Esophagus muscularis mucosa (tissue), 4 donors: ENCODE results near the gene NEO1. TPM values are rescaled to one million over a fixed set of nuclear protein-coding genes. Genes with fewer than 3 reads are reported as not detected.

Source experiments
- DNase-seq: peaks from one replicate; pipeline ENCODE4 v3.0.0-alpha.2; 2017; ENCODE audit errors: extremely low spot score
- H3K27ac ChIP-seq, 4 donors: fragments of 200-600 bp; sonication (generic); replicated peaks in 1 of 4; 1 replicate in 3 of 4; 2 replicates in 1 of 4; pipeline ENCODE4 v1.5.1; 2016 to 2019; ENCODE audit warnings: mild to moderate bottlenecking in 1 of 4
- H3K27me3 ChIP-seq, 4 donors: fragments of 200-600 bp; sonication (generic); one replicate each; pipeline versions ENCODE4 v1.5.1 to v1.6.0; 2016 to 2019
- H3K36me3 ChIP-seq, 4 donors: fragments of 200-600 bp; sonication (generic); one replicate each; pipeline ENCODE4 v1.5.1; 2016 to 2019
- H3K4me1 ChIP-seq, 4 donors: fragments of 200-600 bp; sonication (generic); one replicate each; pipeline ENCODE4 v1.5.1; 2016 to 2019
- H3K4me3 ChIP-seq, 4 donors: fragments of 200-600 bp; sonication (generic); 1 replicate in 2 of 4; 2 replicates in 2 of 4; pipeline ENCODE4 v1.5.1; 2016 to 2019; ENCODE audit warnings: mild to moderate bottlenecking in 4 of 4, moderate library complexity in 1 of 4
- H3K9me3 ChIP-seq, 4 donors: fragments of 200-600 bp; sonication (generic); 1 replicate in 3 of 4; 2 replicates in 1 of 4; pipeline ENCODE4 v1.5.1; 2016 to 2019
- EP300 ChIP-seq: sonication (generic); formaldehyde crosslinking; IDR thresholded peaks from one replicate; pipeline ENCODE4 v1.6.1; 2017; ENCODE audit warnings: antibody characterized with exemption
- POLR2A ChIP-seq: fragments of 450-650 bp; IDR thresholded peaks from one replicate; pipeline ENCODE4 v1.6.1; 2017; ENCODE audit warnings: antibody characterized with exemption, moderate library complexity, mild to moderate bottlenecking, low read depth
- POLR2AphosphoS5 ChIP-seq, 2 donors: sonication (generic); formaldehyde crosslinking; IDR thresholded peaks; one replicate each; pipeline ENCODE4 v1.6.1; 2017; ENCODE audit warnings: antibody characterized with exemption in 2 of 2
- WGBS: methylation state at CpG from one replicate; pipeline ENCODE4 v1.1.5; 2018; 5-methylcytosine and 5-hydroxymethylcytosine counted together
- intact Hi-C: fragments of 100-400 bp; cut with DNase I; formaldehyde crosslinking; loops from one replicate; pipeline ENCODE4 v1.15.1; 2023
- total RNA-seq, 4 donors: library from RNA; depleted of rRNA; stranded (reverse); fragments of >200 nt; gene quantifications; one replicate each; pipeline versions ENCODE4 v1.1.0 to v1.2.1, GENCODE V29; 2016
- TF ChIP-seq, protein P1 (sequence below), 3 experiments: fragments of 200-600 bp in 2 of 3; fragments of 450-650 bp in 1 of 3; sonication (generic) in 2 of 3; IDR thresholded peaks; one replicate each; pipeline ENCODE4 v1.5.1; 2017 to 2019; ENCODE audit warnings: antibody characterized with exemption in 3 of 3, mild to moderate bottlenecking in 2 of 3, moderate library complexity in 1 of 3

Gene NEO1
- total RNA-seq, 4 donors from 2014 or later, result 38.2 to 61.2 (median 53.5) TPM

DNA sequence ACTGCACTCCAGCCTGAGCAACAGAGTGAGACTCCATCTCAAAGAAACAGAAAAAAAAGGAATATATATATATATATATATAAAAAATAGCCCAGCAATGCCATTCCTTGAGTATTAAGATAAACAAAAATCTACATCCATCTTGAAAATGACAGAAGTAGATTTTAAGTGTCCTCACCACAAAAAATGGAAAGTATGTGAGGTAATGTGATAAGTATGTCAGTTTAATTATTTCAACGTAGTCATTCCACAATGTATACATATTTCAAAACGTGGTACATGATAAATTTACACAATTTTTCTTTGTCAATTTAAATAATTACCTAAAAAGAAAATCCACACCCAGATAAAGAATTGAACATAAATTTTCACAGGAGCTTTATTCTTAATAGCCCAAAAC is 261.6 kb downstream of the NEO1 start:
- Histone ChIP-seq H3K4me3 (no peak overlapping the region), H3K9me3 (no peaks in the 10 kb centered on the region), H3K27me3 (peaks cover 0 to 4% (median 3%) of the 10 kb centered on the region in 4 donors), H3K27ac (no peak overlapping the region), H3K36me3 (peaks cover 0 to 3% (median 0%) of the 10 kb centered on the region in 4 donors), H3K4me1 (no peaks in the 10 kb centered on the region)
- WGBS, result 58% methylated on average over 2 of the region's 2 CpGs
- intact Hi-C loops, result no loop called here
- TF ChIP-seq, protein P1, sequence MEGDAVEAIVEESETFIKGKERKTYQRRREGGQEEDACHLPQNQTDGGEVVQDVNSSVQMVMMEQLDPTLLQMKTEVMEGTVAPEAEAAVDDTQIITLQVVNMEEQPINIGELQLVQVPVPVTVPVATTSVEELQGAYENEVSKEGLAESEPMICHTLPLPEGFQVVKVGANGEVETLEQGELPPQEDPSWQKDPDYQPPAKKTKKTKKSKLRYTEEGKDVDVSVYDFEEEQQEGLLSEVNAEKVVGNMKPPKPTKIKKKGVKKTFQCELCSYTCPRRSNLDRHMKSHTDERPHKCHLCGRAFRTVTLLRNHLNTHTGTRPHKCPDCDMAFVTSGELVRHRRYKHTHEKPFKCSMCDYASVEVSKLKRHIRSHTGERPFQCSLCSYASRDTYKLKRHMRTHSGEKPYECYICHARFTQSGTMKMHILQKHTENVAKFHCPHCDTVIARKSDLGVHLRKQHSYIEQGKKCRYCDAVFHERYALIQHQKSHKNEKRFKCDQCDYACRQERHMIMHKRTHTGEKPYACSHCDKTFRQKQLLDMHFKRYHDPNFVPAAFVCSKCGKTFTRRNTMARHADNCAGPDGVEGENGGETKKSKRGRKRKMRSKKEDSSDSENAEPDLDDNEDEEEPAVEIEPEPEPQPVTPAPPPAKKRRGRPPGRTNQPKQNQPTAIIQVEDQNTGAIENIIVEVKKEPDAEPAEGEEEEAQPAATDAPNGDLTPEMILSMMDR (IDR thresholded peaks at IDR 0.05), result no peak
- TF ChIP-seq POLR2AphosphoS5 (IDR thresholded peaks at IDR 0.05), result no peak
- TF ChIP-seq POLR2A, result no peak
- TF ChIP-seq EP300, result no peak
- no peak for DNase-seq

DNA sequence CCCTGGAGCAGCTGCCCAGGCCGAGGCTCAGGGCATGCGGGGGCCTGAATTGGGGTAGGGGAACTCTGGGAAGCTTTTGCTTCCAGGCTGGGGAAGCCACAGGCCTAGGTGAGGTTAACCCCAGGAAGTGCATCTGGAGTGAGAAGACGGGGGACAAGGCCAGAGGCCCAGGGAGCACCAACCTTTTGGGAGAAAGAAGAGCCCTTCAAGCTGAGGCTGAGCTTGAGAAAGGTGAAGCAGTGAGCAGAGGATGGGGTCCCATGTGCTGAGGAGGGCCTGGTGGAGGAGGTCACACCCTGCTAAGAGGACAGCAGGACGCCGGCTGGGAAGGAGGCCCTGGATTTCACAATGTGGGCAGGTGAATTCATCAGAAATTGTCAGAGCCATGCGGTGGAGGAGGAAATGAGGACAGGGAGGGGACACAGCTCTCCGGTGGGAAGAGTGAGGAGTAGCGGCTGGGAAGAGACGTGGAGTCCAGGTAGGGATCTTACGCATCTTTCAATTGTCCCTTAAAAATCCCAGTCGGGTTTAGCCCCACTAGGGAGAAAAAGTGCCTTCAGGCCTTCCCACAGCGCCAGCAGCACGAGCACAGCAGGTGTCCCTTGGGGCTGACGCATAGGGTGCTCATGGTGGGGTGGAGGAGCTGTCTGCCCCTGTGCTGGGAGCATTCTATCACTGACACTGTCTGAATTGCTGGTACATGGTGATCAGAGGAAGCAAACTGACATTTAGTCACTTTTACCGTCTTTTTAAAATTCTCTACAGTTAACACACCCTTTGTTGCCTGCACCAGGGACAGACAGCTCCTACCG is 265.6 kb downstream of the NEO1 start:
- Histone ChIP-seq H3K36me3 (no peaks in the 10 kb centered on the region), H3K27me3 (peaks cover 0 to 43% (median 10%) of the 10 kb centered on the region in 4 donors), H3K27ac (no peak overlapping the region), H3K4me3 (no peak overlapping the region), H3K9me3 (no peaks in the 10 kb centered on the region), H3K4me1 (no peaks in the 10 kb centered on the region)
- WGBS, result 79% methylated on average over 16 of the region's 16 CpGs
- intact Hi-C loops, result no loop called here
- no peak for DNase-seq
- TF ChIP-seq POLR2A, result no peak
- TF ChIP-seq EP300, result no peak
- TF ChIP-seq, protein P1 (IDR thresholded peaks at IDR 0.05), result no peak
- TF ChIP-seq POLR2AphosphoS5 (IDR thresholded peaks at IDR 0.05), result no peak

DNA sequence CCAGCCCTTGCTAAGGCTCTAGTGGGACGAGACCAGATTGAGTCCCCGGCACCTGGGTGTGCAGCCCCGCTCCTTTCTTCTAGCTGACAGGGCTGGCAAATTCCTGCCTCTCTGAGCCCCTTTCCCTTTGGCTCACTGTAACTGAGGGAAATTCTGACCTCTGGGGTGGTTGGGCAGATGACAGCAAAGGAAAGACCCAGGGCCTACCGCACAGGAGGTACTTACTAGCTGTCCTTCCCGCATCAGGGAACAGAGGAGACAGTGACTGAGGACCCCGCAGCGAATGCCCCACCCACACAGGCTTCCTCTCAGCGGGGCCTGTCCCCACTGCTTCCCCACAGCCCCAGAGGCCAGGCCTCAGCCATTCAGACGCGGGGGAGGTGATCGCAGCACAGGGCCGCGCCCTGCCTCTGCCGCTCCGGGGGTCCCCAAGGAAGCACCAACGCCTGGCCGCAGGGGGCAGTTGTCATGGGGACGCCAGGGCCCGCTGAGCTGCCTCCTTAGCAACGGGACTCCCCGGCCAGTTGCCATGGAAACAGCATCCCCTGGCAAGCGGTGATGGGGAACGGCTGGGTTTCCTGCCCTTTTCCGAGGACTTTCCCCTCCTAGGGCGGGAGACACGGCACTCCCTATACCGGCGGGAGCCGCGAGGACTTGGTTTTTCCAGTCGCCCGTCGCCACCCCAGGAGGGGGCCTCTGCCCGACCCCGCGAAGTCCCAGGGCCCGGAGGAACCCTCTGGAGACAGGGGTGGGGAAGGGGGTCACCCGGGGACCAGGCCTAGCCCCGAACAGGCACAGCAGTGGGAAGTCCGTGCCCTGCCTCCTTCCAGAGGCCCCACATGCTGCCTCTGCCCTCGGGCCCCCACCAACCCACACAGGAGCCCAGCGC is 266.4 kb downstream of the NEO1 start:
- no peaks in the 10 kb centered on the region for H3K9me3 ChIP-seq
- no peak overlapping the region for H3K27ac ChIP-seq
- intact Hi-C loops, result no loop called here
- H3K4me3 ChIP-seq, result no peak overlapping the region
- WGBS, result 59% methylated on average over 7 of the region's 42 CpGs
- no peak for DNase-seq
- TF ChIP-seq POLR2A (no peak), POLR2AphosphoS5 (IDR thresholded peaks at IDR 0.05) (no peak), EP300 (no peak)
- TF ChIP-seq, protein P1 (IDR thresholded peaks at IDR 0.05), result no peak
- H3K4me1 ChIP-seq, result no peaks in the 10 kb centered on the region
- H3K27me3 ChIP-seq, result peaks cover 0 to 51% (median 10%) of the 10 kb centered on the region in 4 donors
- peaks cover 0 to 7% (median 0%) of the 10 kb centered on the region in 4 donors for H3K36me3 ChIP-seq

DNA sequence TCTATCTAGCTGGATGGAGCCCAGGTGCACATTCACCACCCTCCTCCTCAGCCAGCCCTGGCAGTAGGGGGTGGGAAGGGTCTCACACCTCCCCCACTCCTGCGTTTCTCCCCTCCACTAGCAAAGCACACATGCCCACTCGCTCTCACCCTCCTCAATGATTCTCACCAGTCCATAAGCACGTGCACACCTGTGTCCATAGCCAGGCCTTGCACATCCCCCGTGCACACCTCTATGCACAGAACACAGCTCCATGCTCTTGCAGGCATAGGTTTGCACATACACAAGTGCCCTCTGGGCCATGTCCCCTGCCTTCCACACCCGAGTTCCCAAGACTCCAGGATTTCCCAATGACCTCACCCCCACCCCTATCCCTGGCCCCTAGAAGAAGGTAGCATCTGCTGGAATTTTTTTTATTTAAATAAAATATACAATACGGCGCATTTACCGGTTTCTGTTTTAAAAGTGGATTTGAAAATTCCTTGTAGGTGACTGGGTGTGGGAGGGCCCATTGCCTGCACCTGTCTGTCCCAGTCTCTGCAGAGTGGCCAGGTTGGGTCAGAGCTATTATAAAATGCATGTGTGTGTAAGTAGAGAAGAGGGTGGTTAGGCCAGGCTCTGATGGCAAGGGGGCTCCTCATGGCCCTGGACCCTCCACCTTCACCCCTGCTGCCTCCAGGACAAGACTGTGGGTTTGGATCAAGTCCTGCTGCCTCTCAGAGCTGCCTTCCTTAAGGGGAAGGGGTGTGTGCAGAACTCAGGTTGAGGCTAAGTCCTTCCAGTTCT is 267.4 kb downstream of the NEO1 start:
- TF ChIP-seq, protein P1 (IDR thresholded peaks at IDR 0.05), result no peak
- TF ChIP-seq POLR2AphosphoS5 (IDR thresholded peaks at IDR 0.05) (no peak), EP300 (no peak), POLR2A (no peak)
- intact Hi-C loops, result no loop called here

More for the DNA sequence above, 267.4 kb downstream of the NEO1 start:
- 76% methylated on average over 8 of the region's 8 CpGs for WGBS
- no peak overlapping the region for H3K4me3 ChIP-seq
- no peak for DNase-seq
- no peaks in the 10 kb centered on the region for H3K4me1 ChIP-seq
- H3K9me3 ChIP-seq, result no peaks in the 10 kb centered on the region
- H3K27me3 ChIP-seq, result peaks cover 0 to 61% (median 10%) of the 10 kb centered on the region in 4 donors
- H3K27ac ChIP-seq, result no peak overlapping the region
- H3K36me3 ChIP-seq, result peaks cover 0 to 7% (median 0%) of the 10 kb centered on the region in 4 donors
